IPS-18a (cell line): ENCODE data around the gene NGF.

ENCODE experiments used
- H3K27ac ChIP-seq: one replicate; pipeline ENCODE4 v1.5.1; 2013; ENCODE audit warnings: low read length
- H3K27me3 ChIP-seq: one replicate; pipeline ENCODE4 v1.6.1; 2013; ENCODE audit warnings: mild to moderate bottlenecking, low read length; ENCODE audit not compliant: control insufficient read depth, insufficient read depth
- H3K36me3 ChIP-seq: one replicate; pipeline ENCODE4 v1.6.1; 2013; ENCODE audit warnings: low read depth, low read length; ENCODE audit not compliant: control insufficient read depth
- H3K4me1 ChIP-seq: one replicate; pipeline ENCODE4 v1.6.1; 2013; ENCODE audit warnings: low read depth, low read length; ENCODE audit not compliant: control insufficient read depth
- H3K4me3 ChIP-seq: one replicate; pipeline ENCODE4 v1.5.1; 2013; ENCODE audit warnings: low read length
- H3K9ac ChIP-seq: one replicate; pipeline ENCODE4 v1.6.1; 2013; ENCODE audit warnings: mild to moderate bottlenecking, low read length, moderate library complexity
- H3K9me3 ChIP-seq: one replicate; pipeline ENCODE4 v1.6.1; 2013; ENCODE audit warnings: low read depth, low read length; ENCODE audit not compliant: control insufficient read depth

NGF gene

DNA sequence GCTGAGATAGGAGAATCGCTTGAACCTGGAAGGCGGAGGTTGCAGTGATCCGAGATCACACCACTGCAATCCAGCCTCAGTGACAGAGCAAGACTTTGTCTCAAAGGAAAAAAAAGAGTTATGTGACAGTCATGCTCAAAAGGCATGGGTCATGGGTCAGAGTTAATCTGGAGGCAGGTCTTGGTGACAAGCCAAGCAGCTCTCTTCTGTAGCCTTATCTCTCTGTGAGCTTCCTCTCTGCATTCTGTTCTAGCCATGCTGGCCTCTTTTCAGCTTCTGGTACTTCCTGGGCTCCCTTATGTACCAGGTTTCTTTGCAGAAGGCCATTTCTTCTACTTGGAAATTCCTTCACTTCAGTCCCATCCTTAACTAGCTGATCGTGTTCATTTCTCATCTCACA, 63.6 kb downstream of the NGF start:
- Histone ChIP-seq H3K4me3 (no peak overlapping the region), H3K4me1 (no peaks in the 10 kb centered on the region), H3K9ac (no peak overlapping the region), H3K9me3 (peaks cover 3% of the 10 kb centered on the region), H3K27me3 (no peaks in the 10 kb centered on the region), H3K27ac (no peak overlapping the region), H3K36me3 (no peaks in the 10 kb centered on the region)

DNA sequence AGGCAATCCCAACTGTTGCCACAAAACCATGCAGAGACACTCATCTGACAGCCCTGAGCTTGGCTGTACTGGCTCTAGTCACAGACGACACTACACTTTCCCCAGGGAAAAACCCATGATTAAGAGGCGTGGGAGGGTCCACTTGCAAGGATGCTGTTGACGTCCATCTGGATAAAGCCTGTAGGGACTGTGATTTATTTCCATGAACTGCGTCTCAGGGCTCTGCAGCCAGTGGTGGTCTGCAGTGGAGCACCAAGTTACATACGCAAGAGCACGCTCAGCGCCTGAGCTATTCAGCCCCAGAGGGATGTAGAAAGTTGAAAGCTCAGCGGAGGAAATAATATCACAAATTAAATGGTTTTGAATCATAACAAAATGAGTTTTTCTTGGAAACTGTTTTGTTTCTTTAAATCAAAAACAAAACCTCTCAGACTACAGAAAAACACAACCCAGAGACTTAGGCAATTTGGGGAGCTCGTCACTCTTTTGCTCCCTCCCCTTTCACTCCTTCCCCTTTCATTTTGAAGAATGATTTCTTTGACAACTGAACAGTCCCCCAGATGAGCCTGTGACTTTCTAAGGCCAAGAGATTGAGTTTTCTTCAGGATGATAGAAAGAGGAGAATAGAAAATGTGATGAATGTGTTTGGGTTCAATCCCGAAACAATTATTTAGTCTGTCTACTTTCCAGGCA, 71.2 kb downstream of the NGF start:
- H3K9ac ChIP-seq = no peak overlapping the region
- no peak overlapping the region for H3K27ac ChIP-seq
- no peaks in the 10 kb centered on the region for H3K4me1 ChIP-seq
- H3K27me3 ChIP-seq = no peaks in the 10 kb centered on the region
- no peak overlapping the region for H3K4me3 ChIP-seq
- H3K9me3 ChIP-seq = no peaks in the 10 kb centered on the region
- H3K36me3 ChIP-seq = no peaks in the 10 kb centered on the region

DNA sequence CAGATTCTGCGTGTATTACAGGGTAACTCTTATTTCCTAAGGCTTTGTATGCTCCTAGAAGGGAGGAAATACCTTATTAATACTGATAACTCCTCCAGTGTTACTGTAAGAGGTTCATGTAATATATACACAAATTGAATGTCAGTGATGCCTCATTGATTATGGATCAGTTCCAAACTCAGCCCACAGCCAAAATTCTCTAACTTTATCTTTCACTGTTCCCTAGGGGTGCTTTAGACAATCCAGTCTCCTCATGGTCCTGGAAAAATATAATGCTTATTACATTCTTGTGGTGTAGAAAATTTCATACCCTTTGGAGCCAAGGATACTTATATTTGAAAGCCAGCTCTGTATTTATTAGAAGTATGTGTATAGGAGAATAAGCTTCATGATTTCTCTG, 73.0 kb downstream of the NGF start:
- no peak overlapping the region for H3K27ac ChIP-seq
- no peaks in the 10 kb centered on the region for H3K27me3 ChIP-seq
- no peaks in the 10 kb centered on the region for H3K36me3 ChIP-seq
- H3K9me3 ChIP-seq = no peaks in the 10 kb centered on the region
- no peak overlapping the region for H3K4me3 ChIP-seq
- H3K4me1 ChIP-seq = no peaks in the 10 kb centered on the region
- no peak overlapping the region for H3K9ac ChIP-seq

DNA sequence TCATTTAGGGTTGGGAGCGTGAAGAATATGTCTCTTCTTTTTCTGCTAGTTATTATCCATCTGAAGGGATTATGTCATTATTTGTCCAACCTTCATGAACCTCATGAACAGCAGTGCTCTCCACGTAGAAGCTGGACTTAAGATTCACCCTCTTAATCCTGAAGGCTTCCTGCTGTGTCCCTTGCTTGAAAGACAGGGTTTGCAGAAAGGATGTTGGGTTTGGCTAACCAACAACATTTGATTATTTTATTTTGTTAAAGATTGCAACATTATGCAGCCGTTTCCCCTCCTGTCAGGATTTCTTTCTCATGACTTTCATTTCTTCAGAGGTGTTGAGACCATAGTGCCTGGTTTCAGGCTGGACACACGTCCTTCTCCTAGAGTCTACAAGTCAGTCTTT, 75.2 kb downstream of the NGF start:
- Histone ChIP-seq H3K27ac (no peak overlapping the region), H3K27me3 (no peaks in the 10 kb centered on the region), H3K4me3 (no peak overlapping the region), H3K36me3 (no peaks in the 10 kb centered on the region), H3K9me3 (peaks cover 13% of the 10 kb centered on the region), H3K9ac (no peak overlapping the region), H3K4me1 (no peaks in the 10 kb centered on the region)

DNA sequence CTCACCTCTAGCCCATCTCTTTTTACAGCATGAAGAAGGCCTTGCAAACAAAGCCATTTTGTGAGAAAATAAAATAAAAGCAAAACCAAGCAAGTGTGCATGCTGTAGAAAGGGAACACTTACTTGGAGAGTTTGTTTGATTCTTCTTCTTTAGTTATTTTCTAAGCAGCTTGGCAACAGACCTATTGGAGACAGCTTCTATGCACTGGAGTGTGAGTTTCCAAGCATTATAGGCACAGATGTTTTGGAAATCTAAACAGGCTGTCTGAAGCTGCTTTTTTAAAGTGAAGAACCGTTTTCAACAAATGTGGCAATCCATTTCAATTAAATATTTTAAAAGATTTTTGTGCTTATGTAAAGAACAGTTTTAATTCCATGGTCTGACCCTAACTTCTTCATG, 76.6 kb downstream of the NGF start:
- Histone ChIP-seq H3K9me3 (peaks cover 13% of the 10 kb centered on the region), H3K27ac (no peak overlapping the region), H3K36me3 (no peaks in the 10 kb centered on the region), H3K4me3 (no peak overlapping the region), H3K4me1 (no peaks in the 10 kb centered on the region), H3K9ac (no peak overlapping the region), H3K27me3 (no peaks in the 10 kb centered on the region)

DNA sequence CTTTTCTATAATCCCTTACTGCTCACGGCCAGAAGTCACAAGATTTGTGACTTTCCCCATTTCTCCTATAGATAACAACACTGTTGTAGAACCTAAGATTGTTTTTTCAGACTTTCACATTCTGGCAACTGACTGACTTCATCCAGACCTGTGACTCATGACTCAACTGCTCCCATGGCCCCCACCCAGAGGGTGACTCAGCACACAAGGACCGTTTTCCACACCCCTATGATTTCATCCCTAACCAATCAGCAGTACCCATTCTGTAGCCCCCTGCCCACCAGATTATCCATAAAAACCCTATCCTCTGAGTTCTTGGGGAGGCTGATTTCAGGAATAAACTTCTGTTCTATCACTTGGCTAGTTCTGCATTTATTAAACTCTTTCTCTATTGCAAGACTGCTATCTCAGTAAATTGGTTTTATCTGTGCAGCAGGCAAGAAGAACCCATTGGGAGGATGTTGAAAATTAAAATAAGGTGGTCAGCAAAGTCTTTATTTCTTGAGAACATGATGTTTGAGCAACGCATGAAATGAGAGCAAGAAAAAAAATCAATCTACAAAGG, 79.7 kb downstream of the NGF start:
- H3K4me1 ChIP-seq = no peaks in the 10 kb centered on the region
- H3K9ac ChIP-seq = no peak overlapping the region
- H3K27me3 ChIP-seq = no peaks in the 10 kb centered on the region
- no peaks in the 10 kb centered on the region for H3K36me3 ChIP-seq
- no peak overlapping the region for H3K27ac ChIP-seq
- H3K4me3 ChIP-seq = no peak overlapping the region
- H3K9me3 ChIP-seq = peaks cover 13% of the 10 kb centered on the region

DNA sequence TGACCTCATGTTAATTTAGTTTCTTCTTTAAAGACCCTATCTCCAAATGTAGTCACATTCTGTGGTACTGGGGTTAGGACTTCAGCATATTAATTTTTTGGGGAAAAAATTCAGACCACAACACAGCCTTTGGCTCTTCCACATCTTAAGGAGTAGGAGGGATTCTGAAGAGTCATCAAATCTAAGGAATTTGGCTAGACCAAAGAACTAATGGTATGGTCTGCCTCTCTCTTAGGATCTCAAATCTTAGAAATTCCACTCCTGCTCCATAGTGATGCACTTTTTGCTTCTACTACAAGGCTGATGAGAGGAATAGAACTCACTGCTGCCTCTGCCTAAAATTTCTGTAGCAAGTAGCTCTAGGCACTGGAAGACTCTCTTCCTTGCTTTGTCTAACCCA, 80.5 kb downstream of the NGF start:
- no peak overlapping the region for H3K9ac ChIP-seq
- H3K4me1 ChIP-seq = no peaks in the 10 kb centered on the region
- no peak overlapping the region for H3K27ac ChIP-seq
- H3K9me3 ChIP-seq = peaks cover 13% of the 10 kb centered on the region
- H3K27me3 ChIP-seq = no peaks in the 10 kb centered on the region
- H3K4me3 ChIP-seq = no peak overlapping the region
- H3K36me3 ChIP-seq = no peaks in the 10 kb centered on the region

DNA sequence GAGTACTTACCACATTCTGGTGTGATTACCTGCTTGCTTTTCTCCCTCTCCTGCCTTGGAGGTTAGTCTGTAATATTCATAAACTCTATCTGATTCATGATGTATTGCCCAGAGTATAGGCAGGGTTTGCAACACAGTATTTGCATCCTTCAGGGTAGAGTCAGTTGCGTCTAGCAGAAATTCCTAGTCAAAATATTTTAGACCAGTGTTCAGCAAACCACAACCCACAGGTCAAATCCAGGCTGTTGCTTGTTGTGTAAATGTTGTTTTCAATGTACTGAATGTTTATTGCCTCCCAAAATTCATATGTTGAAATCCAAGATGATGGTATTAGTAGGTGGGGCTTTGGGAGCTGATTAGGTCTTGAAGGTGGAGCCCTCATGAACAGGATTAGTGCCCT, 82.9 kb downstream of the NGF start:
- Histone ChIP-seq H3K27ac (no peak overlapping the region), H3K9me3 (peaks cover 13% of the 10 kb centered on the region)

DNA sequence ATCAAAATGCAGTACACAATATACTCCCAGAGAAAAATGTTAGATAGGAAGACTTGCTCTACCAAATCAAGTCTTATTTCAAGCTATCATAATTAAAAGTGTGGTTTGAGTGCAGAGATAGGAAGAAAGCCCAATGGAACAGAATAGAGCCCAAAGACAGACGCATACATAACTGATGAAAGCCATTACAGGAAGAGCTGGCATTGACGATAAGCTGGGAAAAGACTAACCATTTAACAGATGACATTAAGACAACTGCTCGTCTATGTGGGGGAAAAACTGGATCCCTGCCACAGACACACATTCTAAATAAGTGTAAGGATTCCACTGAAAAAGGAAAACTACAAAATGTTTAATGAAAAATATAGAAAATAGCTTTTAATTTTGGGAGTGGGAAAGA, 85.5 kb downstream of the NGF start:
- no peak overlapping the region for H3K27ac ChIP-seq
- no peaks in the 10 kb centered on the region for H3K27me3 ChIP-seq
- no peak overlapping the region for H3K9ac ChIP-seq
- H3K4me3 ChIP-seq = no peak overlapping the region
- no peaks in the 10 kb centered on the region for H3K4me1 ChIP-seq
- no peaks in the 10 kb centered on the region for H3K9me3 ChIP-seq
- no peaks in the 10 kb centered on the region for H3K36me3 ChIP-seq

More for the DNA sequence above, 82.9 kb downstream of the NGF start:
- Histone ChIP-seq H3K36me3 (no peaks in the 10 kb centered on the region), H3K27me3 (no peaks in the 10 kb centered on the region), H3K9ac (no peak overlapping the region), H3K4me1 (no peaks in the 10 kb centered on the region), H3K4me3 (no peak overlapping the region)

DNA sequence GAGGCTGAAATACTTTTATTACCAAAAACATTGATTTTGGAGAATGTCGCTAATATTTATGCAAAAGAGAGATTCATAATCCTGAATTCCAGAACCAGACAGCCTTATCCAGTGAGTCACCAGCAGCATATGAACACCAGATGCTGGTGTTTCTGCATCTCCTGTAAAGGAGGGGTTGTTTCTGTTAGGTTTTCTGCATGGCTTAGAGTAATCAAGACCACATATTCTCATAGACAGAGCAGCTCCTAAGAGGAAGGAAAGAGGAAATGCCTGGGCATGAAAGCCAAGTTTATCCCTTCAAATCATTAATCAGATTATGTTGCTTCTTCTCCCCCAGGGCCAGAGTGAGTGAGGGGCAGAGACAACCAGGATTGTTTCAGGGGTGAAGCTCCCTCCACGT, 86.2 kb downstream of the NGF start:
- no peaks in the 10 kb centered on the region for H3K9me3 ChIP-seq
- no peaks in the 10 kb centered on the region for H3K36me3 ChIP-seq
- H3K9ac ChIP-seq = no peak overlapping the region
- no peak overlapping the region for H3K4me3 ChIP-seq
- no peaks in the 10 kb centered on the region for H3K27me3 ChIP-seq
- no peaks in the 10 kb centered on the region for H3K4me1 ChIP-seq
- H3K27ac ChIP-seq = no peak overlapping the region

DNA sequence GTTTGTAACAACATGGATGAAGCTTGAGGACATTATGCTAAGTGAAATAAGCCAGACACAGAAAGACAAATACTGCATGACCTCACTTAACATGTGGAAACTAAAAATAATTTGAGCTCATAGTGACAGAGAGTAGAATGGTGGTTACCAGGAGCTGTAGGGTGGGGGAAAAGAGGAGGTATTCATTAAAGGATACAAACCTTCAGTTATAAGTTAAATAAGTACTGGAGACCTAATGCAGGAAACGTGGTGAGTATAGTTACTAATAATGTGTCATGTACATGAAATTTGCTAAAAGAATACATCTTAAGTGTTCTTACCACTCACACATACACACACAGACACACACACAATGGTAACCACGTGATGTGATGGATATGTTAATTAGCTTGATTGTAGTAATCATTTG, 86.7 kb downstream of the NGF start:
- no peak overlapping the region for H3K4me3 ChIP-seq
- no peaks in the 10 kb centered on the region for H3K9me3 ChIP-seq
- no peak overlapping the region for H3K27ac ChIP-seq
- H3K4me1 ChIP-seq = no peaks in the 10 kb centered on the region
- H3K36me3 ChIP-seq = no peaks in the 10 kb centered on the region
- H3K9ac ChIP-seq = no peak overlapping the region
- H3K27me3 ChIP-seq = no peaks in the 10 kb centered on the region

DNA sequence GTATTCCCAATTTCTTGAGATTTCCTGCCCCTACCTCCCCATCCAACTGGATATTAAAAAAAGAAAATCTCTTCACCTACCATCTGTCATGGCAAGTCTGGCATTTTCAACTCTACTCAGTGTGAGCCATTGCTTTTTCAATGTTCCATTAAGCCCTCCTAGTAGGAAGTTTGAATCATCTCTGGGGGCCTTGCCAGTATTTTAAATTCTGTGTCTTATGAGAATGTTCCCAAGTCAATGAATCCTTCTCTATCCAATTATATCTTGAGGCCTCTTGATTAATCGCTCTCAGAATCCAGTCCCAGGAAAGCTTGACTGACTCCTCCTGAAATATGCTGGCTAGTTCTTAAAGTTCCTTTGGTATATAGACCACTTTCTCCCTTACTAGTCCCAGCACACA, 91.5 kb downstream of the NGF start:
- H3K27me3 ChIP-seq = no peaks in the 10 kb centered on the region
- H3K27ac ChIP-seq = no peak overlapping the region
- no peak overlapping the region for H3K4me3 ChIP-seq
- no peaks in the 10 kb centered on the region for H3K36me3 ChIP-seq
- peaks cover 3% of the 10 kb centered on the region for H3K9me3 ChIP-seq
- no peak overlapping the region for H3K9ac ChIP-seq
- H3K4me1 ChIP-seq = no peaks in the 10 kb centered on the region
